ENCODE results near the gene RAD51.

DNA sequence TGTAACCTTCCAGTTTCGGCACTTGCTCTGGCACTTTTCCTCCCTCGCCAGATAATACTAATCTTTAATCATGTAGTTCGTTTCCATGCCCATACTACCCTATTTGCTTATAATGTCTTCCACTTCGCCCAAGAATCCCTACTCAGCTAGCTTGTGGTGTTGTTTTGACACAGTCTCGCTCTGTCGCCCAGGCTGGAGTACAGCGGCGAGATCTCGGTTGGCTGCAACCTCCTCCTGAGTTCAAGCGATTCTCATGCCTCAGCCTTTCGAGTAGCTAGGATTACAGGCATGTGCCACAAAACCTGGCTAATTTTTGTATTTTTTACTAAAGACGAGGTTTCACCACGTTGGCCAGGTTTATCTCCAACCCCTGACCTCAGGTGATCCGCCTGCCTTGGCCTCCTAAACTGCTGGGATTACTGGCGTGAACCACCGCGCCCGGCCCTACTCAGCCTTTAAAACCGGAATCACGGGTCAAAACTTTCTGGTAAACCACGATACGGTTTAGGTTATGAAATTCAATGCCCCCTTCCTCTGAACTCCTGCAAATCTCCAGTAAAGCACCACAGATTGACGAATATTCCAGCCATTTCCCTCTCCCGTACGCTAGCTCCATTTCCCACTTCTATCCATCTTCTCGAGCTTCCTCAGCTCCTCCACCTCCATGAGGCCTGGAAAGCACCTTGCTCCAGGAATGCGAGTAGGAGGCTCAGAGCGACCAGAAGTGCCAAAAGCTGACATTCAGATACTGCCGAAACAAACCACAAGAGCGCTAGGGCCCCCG lies 878 bp upstream of the RAD51 start:
- TF ChIP-seq, protein P1, sequence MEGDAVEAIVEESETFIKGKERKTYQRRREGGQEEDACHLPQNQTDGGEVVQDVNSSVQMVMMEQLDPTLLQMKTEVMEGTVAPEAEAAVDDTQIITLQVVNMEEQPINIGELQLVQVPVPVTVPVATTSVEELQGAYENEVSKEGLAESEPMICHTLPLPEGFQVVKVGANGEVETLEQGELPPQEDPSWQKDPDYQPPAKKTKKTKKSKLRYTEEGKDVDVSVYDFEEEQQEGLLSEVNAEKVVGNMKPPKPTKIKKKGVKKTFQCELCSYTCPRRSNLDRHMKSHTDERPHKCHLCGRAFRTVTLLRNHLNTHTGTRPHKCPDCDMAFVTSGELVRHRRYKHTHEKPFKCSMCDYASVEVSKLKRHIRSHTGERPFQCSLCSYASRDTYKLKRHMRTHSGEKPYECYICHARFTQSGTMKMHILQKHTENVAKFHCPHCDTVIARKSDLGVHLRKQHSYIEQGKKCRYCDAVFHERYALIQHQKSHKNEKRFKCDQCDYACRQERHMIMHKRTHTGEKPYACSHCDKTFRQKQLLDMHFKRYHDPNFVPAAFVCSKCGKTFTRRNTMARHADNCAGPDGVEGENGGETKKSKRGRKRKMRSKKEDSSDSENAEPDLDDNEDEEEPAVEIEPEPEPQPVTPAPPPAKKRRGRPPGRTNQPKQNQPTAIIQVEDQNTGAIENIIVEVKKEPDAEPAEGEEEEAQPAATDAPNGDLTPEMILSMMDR (IDR thresholded peaks at IDR 0.05), result no peak
- no peak for TF ChIP-seq POLR2A (IDR thresholded peaks at IDR 0.05)
